ENCODE measurements around the gene CD70.
"Not testable (repeated sequence)": the region's sequence is repeated elsewhere in the genome, so short reads cannot be mapped to it uniquely, and the experiment has no call there.

The CD70 gene, protein sequence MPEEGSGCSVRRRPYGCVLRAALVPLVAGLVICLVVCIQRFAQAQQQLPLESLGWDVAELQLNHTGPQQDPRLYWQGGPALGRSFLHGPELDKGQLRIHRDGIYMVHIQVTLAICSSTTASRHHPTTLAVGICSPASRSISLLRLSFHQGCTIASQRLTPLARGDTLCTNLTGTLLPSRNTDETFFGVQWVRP

DNA sequence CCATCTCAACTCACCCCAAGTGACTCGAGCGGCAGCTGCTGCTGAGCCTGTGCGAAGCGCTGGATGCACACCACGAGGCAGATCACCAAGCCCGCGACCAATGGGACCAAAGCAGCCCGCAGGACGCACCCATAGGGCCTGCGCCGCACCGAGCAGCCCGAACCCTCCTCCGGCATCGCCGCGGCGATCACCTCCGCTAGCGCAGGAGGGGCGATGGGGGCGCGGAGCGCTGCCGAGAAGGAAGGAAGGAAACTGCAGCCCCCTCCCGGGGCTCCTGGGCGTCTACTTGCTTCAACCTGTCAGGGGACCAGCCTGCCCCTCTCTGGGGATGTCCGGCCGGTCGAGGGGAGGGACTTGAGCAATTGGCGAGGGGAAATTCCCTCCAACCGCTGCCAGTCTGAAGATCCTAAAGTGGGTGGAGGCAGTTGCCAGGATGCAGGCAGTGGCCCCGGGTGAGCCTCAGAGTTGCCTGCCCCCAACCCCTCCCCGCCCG, at the start of gene CD70:
CD70 (minus strand) TSS at position 324 of the 493 bp plus-strand sequence; CDS start at position 176, 148 bp downstream.
- DNase-seq (ENCODE audit: extremely low read depth, low read depth), result no peak
- TF ChIP-seq, protein P1, sequence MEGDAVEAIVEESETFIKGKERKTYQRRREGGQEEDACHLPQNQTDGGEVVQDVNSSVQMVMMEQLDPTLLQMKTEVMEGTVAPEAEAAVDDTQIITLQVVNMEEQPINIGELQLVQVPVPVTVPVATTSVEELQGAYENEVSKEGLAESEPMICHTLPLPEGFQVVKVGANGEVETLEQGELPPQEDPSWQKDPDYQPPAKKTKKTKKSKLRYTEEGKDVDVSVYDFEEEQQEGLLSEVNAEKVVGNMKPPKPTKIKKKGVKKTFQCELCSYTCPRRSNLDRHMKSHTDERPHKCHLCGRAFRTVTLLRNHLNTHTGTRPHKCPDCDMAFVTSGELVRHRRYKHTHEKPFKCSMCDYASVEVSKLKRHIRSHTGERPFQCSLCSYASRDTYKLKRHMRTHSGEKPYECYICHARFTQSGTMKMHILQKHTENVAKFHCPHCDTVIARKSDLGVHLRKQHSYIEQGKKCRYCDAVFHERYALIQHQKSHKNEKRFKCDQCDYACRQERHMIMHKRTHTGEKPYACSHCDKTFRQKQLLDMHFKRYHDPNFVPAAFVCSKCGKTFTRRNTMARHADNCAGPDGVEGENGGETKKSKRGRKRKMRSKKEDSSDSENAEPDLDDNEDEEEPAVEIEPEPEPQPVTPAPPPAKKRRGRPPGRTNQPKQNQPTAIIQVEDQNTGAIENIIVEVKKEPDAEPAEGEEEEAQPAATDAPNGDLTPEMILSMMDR (IDR thresholded peaks at IDR 0.05; ENCODE audit: low read depth, low read length), result no peak

DNA sequence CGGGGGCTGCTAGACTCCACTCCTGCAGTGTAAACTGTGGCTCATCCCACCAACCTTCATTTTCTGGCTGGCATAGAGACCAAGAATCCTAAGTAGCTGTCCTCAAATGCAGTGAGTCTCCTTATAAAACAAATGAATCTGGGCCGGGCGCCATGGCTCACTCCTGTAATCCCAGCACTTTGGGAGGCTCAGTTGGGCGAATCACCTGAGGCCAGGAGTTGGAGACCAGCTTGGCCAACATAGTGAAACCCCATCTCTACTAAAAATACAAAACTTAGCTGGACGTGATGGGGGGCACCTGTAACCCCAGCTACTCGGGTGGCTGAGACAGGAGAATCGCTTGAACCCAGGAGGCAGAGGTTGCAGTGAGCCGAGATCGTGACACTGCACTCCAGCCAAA, 49.4 kb upstream of the CD70 start:
- not testable (repeated sequence) for DNase-seq (ENCODE audit: extremely low read depth, low read depth)

DNA sequence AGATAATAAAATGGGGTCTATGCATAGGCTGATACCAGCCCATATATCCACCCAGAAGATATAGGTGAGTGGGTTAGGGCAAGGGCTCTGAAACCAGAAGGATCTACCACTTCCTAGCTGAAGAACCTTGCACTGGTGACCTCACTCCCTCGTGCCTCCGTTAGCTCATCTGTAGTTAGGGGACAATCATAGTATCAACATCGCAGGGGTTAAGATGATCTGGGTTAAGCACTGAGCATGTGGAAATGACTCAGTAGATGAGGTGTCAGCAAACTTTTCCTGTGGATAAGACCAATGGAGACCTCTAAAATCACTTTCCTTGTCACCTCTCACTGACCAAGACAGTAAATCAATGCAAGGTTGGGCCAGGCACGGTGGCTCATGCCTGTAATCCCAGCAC, 48.5 kb upstream of the CD70 start:
- TF ChIP-seq, protein P1 (IDR thresholded peaks at IDR 0.05; ENCODE audit: low read depth, low read length), result no peak
- DNase-seq (ENCODE audit: extremely low read depth, low read depth), result no peak

DNA sequence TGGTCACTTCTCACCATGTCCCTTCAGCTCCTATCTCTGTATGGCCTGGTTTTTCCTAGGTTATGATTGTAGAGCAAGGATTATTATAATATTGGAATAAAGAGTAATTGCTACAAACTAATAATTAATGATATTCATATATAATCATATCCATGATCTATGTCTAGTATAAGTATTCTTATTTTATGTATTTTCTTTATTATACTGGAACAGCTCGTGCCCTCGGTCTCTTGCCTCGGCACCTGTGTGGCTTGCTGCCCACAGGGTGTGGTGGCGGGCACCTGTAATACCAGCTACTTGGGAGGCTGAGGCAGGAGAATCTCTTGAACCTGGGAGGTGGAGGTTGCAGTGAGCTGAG, 42.5 kb upstream of the CD70 start:
- DNase-seq (ENCODE audit: extremely low read depth, low read depth), result not testable (repeated sequence)

DNA sequence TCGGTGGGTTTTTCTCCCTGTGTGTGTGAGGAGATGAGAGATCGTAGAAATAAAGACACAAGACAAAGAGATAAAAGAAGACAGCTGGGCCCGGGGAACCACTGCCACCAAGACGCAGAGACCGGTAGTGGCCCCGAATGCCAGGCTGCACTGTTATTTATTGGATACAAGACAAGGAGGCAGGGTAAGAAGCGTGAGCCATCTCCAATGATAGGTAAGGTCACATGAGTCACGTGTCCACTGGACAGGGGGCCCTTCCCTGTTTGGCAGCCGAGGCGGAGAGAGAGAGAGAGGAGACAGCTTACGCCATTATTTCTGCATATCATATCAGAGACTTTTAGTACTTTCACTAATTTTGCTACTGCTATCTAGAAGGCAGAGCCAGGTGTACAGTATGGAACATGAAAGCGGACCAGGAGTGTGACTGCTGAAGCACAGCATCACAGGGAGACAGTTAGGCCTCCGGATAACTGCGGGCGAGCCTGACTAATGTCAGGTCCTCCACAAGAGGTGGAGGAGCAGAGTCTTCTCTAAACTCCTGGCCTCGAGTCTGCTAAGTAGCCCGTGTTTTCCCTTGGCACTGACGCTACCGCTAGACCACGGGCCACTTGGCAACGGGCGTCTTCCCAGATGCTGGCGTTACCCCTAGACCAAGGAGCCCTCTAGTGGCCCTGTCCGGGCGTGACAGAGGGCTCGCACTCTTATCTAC, 42.0 kb upstream of the CD70 start:
- DNase-seq (ENCODE audit: extremely low read depth, low read depth), result peak; percentile 29
- TF ChIP-seq, protein P1 (IDR thresholded peaks at IDR 0.05; ENCODE audit: low read depth, low read length), result peak; percentile 70

DNA sequence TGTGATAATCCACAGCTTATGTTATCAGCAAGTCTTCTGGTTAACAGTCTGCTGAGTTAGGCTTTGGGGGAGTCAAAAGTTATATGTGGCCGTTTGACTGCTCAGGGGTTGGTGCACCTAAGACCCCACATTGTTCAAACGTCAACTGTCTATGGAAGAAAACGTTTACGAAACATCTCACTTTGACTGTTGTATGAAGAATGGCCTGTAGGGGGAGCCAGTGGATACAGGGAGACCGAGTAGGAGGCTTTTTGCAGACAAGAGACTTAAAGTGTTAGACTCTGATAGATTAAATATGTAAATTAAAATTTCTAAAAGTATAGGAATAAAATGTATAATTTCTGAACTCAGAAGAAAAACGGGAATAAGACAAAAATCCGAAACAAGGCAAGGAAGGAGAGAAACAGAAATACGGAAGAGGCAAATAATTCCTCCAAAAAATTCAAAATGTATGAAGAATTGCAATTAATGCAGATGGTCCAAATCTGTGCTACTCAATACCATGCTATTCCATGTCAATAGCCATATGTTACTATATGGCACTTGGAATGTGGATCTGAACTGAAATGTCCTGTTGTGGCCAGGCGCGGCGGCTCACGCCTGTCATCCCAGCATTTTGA, 41.2 kb upstream of the CD70 start:
- TF ChIP-seq, protein P1 (IDR thresholded peaks at IDR 0.05; ENCODE audit: low read depth, low read length), result peak; percentile 84
- peak; percentile 40 for DNase-seq (ENCODE audit: extremely low read depth, low read depth)

DNA sequence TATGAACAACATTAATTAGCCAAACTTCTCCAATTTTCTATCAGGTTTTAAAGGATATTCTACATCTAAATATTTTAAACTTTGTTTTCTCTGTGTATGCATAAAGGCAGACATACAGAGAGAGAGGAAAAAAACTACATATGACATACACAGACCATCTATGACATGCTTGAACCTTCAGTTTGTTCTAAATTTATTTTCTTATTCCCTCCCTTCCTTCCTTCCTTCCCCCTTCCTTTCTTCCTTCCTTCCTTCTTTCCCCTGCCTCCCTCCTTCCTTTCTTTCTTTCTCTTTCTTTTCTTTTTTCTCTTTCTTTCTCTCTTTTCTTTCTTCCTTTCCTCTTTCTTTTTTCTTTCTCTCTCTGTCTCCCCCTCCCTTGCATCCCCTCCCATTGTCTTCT, 35.8 kb upstream of the CD70 start:
- no peak for DNase-seq (ENCODE audit: extremely low read depth, low read depth)
- TF ChIP-seq, protein P1 (IDR thresholded peaks at IDR 0.05; ENCODE audit: low read depth, low read length), result no peak

DNA sequence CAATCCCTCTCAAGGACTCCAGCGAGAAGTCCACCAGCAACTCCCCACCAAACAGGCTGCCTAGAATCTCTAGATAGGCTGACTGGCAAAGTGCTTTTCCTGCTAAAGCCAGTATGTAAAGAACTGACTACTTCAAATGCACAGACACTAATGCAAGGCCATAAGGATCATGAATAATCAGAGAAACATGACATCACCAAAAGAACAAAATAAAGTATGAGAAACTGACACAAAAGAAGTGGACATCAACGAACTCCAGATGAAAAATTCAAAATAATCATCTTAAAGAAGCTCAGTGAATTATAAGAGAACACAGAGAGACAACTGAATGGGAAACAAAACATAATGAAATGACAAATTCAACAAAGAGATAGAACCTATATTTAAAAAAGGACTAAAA, 26.4 kb upstream of the CD70 start:
- TF ChIP-seq, protein P1 (IDR thresholded peaks at IDR 0.05; ENCODE audit: low read depth, low read length), result no peak
- no peak for DNase-seq (ENCODE audit: extremely low read depth, low read depth)

Measured in AG09319 (cell line).